GM10248 (cell line): ENCODE measurements around the gene EXOC3L1.

Experiments
- CTCF ChIA-PET: fragments of 300-600 bp; sonication (Branson Sonifier 250); formaldehyde crosslinking; extraction: SDS; loops from one replicate; lab custom pipeline; 2021; ENCODE audit warnings: antibody characterized with exemption; lab: Yijun Ruan, JAX
- POLR2A ChIA-PET: fragments of 350-650 bp; sonication (Branson Sonifier 250); formaldehyde crosslinking; extraction: SDS; loops from one replicate; lab custom pipeline; 2020; ENCODE audit warnings: antibody characterized with exemption; lab: Yijun Ruan, JAX
- DNase-seq: peaks from one replicate; pipeline ENCODE4 v3.0.0; 2012; ENCODE audit errors: extremely low spot score
- TF ChIP-seq, protein P1 (sequence below): IDR thresholded peaks from 2 replicates; pipeline ENCODE4 v1.5.1; 2012; ENCODE audit warnings: mild to moderate bottlenecking, low read depth; ENCODE audit errors: extremely low read depth, missing control alignments, control extremely low read depth

EXOC3L1 gene

DNA sequence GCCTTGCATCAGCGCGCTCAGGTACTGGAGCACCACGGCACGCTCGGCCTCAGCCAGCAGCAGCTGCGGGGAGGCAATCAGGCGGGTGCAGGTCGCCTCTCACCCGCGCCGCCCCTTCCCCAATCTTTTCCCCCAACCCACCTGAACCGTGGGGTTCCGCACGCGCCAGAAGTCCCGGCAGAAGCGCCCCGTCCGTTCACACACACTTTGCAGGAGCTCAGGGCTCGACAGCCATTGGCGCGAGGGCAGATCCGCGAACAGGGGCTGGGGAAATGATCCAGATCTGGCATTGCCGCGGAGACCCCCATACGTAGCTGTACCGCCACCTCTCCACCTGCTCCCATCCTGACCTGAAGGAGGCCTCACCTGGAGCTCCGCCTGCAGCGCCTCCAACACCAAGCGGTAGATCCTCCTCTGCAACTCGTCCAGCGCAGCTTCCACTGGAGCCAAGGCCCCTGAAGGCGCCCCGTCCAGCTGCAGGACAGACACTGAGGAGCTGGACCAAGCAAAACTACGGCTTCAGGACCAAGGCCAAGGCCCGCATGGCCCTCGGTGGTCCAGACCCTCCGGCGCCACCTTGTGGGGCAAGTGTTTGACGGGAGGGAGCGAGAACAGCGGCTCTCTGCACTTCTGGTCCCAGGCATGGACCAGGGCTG lies 4.8 kb downstream of the EXOC3L1 start:
- peak; percentile 81 for DNase-seq
- POLR2A ChIA-PET, result no interaction called here
- TF ChIP-seq, protein P1, sequence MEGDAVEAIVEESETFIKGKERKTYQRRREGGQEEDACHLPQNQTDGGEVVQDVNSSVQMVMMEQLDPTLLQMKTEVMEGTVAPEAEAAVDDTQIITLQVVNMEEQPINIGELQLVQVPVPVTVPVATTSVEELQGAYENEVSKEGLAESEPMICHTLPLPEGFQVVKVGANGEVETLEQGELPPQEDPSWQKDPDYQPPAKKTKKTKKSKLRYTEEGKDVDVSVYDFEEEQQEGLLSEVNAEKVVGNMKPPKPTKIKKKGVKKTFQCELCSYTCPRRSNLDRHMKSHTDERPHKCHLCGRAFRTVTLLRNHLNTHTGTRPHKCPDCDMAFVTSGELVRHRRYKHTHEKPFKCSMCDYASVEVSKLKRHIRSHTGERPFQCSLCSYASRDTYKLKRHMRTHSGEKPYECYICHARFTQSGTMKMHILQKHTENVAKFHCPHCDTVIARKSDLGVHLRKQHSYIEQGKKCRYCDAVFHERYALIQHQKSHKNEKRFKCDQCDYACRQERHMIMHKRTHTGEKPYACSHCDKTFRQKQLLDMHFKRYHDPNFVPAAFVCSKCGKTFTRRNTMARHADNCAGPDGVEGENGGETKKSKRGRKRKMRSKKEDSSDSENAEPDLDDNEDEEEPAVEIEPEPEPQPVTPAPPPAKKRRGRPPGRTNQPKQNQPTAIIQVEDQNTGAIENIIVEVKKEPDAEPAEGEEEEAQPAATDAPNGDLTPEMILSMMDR, result peak; percentile 96
- CTCF ChIA-PET, result interaction anchor here (0.6 to 4.3 kb wide), 44 partner anchors 10 to 362 kb away, joined by 3 to 45 read pairs (median 5); partner anchors contain the start of genes B3GNT9, FHOD1, HSF4 and NOL3

DNA sequence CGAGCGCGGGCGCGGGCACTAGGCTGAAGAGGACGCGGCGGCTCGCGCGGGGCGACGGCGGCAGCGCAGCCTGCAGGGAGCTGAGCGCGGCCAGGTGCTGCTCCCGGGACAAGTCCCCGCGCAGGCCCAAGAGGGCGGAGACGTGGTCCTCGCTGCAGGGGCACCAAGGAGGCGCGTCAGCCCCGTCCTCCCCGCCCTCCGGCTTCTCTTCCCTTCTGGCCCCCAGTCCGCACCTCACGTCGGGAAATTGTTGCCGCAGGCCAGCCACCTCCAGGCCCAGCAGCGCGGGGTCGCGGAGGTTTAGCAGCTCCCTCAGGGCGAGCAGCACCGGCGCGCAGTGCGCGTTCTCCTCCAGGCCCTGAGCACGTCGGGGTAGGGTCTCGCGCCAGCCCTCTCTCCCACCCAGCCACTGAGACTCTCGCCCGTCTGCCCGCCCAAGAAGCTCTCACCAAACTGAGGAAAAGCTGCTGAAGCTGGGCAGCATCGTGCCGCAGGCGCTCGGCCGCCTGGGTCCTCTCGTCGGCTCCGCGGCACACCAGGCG lies 5.4 kb downstream of the EXOC3L1 start:
- TF ChIP-seq, protein P1, result no peak
- ChIA-PET POLR2A (no interaction called here), CTCF (interaction anchor here (0.8 to 4.3 kb wide), 39 partner anchors 10 to 362 kb away, joined by 3 to 45 read pairs (median 5); partner anchors contain the start of genes B3GNT9, FHOD1, HSF4 and NOL3)
- no peak for DNase-seq

DNA sequence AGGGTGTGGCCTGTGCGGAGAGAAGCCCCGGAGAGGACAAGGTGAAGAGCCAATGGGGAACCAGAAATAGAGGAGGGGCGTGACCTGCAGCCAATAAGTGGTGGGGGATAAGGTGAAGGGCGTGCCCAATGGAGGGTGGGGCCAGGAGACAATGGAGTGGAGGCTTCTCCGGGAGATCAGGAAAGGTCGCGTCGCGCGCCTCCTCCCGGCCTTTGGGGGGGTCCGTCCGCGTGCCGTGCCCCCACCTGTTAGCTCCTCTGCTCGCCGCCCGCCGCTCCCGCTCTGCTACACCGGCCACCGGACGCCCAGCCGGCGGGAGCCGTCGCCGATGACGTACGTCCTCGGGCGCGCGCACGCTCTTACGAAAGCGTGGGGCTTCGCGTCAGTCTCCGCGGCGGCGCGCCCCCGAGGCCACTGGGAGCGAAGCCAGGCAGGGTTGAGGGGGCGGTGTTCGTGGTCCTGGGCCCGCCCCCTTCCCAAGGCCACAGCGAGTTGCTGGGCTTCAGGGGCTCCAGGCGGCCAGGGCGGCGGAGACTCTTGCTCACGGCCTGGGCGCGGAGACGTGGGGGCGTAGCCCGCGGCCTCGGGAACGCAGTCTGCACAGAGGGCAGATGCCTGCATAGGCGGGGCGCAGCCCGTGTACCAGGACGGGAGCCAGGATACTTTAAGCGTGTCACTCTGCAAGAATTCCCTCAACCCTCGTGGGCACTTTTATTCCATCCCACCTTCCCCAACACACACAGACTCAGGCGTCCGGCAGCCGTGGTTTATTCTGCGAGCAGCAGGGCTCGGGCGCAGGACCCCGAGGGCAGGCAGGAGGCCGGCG lies 6.1 kb downstream of the EXOC3L1 start, which contains the start of gene MATCAP1:
TSS of gene MATCAP1 (minus strand) at position 337 of the 826 bp plus-strand sequence. CDS start 3,353 bp downstream, outside the sequence.
- CTCF ChIA-PET, result interaction anchor here (1.2 to 4.3 kb wide), 19 partner anchors 9 to 303 kb away, joined by 3 to 45 read pairs (median 7); partner anchors contain the start of genes B3GNT9, FHOD1, NOL3 and PDP2
- peak; percentile 99 for DNase-seq

DNA sequence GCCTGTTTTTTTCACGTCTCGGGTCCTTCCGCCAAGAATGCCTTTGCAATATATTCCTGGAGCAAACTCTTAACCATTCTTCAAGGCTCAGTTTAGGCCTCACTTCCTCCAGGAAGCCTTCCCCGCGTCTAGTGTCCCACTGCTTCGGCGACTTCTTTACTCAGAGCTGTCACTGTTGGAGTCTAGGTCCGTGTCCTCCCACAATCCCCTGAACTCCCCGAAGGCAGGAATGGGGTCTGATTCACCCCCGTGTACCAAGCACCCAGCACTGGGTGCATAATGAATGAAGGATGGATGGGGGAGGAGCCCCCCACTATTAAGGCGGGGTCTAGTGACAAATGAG lies 6.7 kb downstream of the EXOC3L1 start:
- TF ChIP-seq, protein P1, result no peak
- POLR2A ChIA-PET, result no interaction called here
- CTCF ChIA-PET, result interaction anchor here (1.5 to 3.5 kb wide), 6 partner anchors 9 to 229 kb away, joined by 6 to 19 read pairs (median 8); partner anchors contain the start of genes B3GNT9 and NOL3
- no peak for DNase-seq

More for the DNA sequence above, 6.1 kb downstream of the EXOC3L1 start, which contains the start of gene MATCAP1:
- POLR2A ChIA-PET, result no interaction called here
- TF ChIP-seq, protein P1, result no peak

DNA sequence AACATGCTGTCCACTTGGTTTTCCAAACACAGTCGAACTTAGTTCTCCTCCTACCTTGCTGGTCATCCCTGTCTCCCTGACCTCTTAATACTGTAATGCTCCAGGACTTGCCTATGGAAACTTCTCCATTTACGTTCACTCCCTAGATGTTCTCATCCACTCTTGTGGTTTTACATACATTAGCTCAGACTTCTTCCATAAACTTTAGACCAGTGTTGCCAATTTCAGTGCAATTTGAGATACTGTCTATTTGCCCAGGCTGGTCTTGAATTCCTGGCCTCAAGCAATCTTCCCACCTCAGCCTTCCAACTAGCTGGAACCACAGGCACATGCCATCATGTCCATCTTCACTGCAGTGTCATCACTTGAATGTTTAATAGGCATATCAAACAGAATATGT lies 7.6 kb downstream of the EXOC3L1 start:
- ChIA-PET POLR2A (interaction anchor here (0.7 kb wide), 1 partner anchor 347 kb away, joined by 7 read pairs; no protein-coding TSS in a partner anchor), CTCF (interaction anchor here (1.1 to 3.5 kb wide), 7 partner anchors 8 to 228 kb away, joined by 4 to 19 read pairs (median 6); partner anchors contain the start of genes FBXL8, NOL3 and TRADD)
- no peak for DNase-seq
- TF ChIP-seq, protein P1, result no peak
